HG03439 (cell line): ENCODE results near the gene VSIR.

Experiments used
- ATAC-seq: cut with Tn5 transposase; IDR thresholded peaks from one replicate; pipeline ENCODE4 v1.9.1; 2021; ENCODE audit warnings: mild to moderate bottlenecking, moderate library complexity; ENCODE audit not compliant: unreplicated experiment

VSIR gene

GRCh38 chr10:71735709-71736569, 37.4 kb downstream of the VSIR start:
- ATAC-seq = no peak

GRCh38 chr10:71734797-71735196, 38.5 kb downstream of the VSIR start:
- no peak for ATAC-seq

DNA sequence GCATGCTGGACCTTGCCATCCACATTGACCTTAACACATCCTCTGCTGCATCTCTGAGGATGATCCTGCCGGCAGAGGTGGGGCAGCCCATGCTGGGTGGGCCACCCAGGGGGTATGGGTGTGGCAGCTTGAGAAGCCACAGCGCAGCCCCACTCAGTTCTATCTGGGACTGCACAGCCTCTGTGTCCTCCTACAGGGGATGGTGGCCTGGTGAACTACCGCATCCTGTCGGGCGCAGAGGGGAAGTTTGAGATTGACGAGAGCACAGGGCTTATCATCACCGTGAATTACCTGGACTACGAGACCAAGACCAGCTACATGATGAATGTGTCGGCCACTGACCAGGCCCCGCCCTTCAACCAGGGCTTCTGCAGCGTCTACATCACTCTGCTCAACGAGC, 41.5 kb downstream of the VSIR start:
- ATAC-seq = no peak

- no peak for ATAC-seq
Observed at GRCh38 chr10:71729161-71729636, 44.1 kb downstream of the VSIR start.

- ATAC-seq = peak; percentile 50
Observed at GRCh38 chr10:71727738-71728737, 45.3 kb downstream of the VSIR start.

DNA sequence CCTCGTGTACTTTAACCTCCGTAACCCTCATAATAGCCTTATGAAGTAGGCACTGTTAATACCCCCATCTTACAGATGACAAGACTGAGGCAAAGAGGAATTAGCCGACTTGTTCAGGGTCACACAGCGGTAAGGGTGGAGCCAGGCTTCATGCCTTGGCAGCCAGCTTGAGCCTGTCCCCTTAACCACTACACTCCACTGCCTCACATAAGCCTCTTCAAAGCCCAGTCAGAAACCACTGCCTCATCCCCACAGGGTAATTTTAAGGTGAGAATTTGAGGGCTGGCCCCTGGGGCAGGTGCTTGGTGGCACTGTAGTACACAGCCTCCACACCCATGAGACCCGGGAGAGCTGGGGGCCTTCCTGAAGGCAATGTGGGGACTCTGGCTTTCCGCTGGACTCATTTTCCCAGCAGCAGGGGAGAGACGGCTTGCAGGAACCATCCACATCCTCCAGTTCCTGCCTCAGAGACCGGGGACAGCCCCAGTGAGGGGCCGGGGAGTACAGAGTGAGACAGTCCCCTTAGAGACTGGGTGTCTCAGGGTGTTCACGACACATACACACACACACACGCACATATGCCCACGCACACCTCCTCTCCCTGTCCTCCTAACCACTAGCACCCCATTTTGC, 46.1 kb downstream of the VSIR start:
- ATAC-seq = peak; percentile 54

DNA sequence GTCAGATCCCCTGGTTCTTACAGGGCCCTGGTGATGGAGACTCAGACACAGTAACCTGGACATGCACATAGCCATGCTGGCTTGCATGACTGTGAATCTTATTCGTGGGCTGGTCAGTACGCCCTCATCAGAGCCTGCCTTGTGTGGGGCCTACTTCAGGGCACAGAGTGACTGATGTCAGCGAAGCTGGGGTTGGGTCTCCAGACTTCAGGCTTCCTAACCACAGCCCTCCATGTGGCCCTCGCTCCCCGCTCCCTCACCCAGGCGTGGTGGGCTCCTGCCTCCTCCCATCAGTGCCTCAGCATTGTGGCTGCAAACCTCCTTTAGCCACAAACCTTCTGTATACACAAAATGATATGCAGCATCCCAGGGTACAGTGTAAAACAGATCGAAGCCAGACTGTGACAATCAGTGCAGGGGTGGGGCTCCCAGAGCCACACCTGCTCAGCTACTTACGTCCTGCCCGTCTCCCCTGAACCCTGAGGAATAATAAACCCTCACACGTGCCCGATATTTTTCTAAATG, 46.7 kb downstream of the VSIR start:
- no peak for ATAC-seq

DNA sequence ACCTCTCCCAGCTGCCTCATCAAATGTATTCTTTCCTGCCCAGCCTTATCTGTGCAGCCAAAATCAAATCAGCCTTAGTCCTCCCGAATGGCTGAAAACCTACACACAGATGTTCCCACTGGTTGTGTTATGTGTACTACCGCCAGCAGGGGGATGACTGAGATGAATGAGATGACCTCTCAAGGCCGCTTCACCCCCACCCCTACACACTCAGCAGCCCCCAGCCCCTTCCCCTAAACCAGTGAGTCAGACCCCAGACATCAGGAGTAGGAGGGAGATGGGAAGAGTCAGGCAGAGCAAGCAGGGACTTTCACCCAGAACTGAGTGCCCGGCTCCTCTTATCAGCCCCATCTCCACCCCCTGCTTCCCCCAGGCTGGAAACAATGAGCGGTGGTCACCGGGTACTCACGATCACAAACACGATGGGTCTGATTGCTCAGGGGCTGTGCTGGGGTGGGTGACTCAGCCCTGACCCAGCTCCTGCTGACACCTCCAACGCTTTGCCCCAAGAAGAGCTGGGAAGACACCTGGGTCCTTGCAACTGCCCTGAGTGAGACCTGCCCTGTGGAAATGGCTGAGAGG, 47.2 kb downstream of the VSIR start:
- ATAC-seq = no peak

DNA sequence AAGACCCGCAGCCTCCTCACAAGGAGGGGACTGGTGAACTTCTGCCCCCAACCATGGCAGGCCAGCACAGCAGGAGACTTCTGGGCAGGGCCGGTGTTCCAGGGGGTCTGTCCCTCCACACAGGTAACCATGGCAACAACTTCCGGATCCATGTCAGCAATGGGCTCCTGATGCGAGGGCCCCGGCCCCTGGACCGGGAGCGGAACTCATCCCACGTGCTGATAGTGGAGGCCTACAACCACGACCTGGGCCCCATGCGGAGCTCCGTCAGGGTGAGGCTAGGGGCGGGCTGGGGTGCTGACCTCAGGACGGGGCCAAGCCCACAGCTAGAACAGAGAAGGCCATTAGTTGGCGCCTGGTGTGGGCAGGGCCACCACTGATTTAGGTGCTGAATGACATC, 48.1 kb downstream of the VSIR start:
- ATAC-seq = no peak

DNA sequence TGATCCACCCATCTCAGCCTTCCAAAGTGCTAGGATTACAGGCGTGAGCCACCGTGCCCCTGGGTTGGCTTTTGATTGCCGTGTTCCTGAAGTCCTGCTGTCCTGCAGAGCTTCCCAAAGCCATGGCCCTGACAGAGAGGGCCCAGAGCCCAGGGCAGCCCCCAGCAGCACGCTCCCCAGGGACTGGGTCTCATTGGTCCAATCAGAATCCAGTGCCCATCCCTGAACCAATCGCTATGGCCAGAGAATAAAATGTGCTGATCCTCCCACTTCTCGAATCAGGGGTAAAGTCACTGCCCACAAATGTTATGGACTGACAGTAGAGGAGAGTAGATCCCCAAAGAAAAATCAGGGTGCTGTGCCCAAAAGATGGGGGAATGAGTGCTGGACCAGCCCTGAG, 48.8 kb downstream of the VSIR start:
- no peak for ATAC-seq

- no peak for ATAC-seq
Observed at GRCh38 chr10:71723311-71723710, 50.0 kb downstream of the VSIR start.

- ATAC-seq = no peak
Observed at GRCh38 chr10:71722849-71723248, 50.5 kb downstream of the VSIR start.

DNA sequence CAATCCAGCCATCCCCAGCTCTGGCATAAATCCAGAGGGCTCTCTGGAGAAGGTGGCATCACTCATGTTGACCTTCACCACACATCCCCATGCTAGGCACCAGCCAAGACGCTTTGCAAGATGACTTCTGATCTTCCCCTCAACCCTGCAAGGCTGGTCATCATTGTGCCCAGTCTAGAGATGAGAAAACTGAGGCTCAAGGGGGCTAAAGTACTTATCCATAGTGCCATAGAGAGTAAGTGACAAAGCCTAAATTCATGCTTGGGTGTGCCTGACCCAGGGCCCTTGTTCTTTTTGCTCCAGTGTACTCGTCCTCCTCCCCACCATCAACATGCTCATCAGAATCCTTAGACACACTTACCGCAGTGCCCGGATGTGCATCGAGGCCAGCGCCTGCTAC, 52.0 kb downstream of the VSIR start:
- no peak for ATAC-seq

DNA sequence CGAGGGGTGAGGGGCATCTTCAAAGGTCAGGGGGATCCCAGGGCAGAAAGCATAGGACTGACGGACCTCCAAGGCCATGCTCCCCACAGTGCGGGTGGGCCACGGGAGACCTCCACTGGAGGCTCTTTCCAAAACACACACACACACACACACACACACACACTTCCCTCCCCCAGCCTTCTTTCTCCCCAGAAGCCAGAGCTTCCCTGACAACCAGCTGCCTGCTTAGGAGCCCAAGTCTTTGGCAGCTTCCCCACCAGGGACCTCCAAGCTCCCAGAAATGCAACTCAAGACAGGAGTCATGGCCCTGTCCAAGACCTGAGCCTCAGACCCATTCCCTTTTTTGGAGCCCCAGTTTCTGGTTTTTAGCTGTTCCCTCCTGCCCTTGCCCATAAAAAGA, 53.0 kb downstream of the VSIR start:
- ATAC-seq = no peak

GRCh38 chr10:71719464-71720201, 53.7 kb downstream of the VSIR start, which contains the start of gene C10orf105:
TSS of gene C10orf105 (minus strand) at chr10:71719778. CDS start at chr10:71716337, 3,441 bp downstream.
- no peak for ATAC-seq

GRCh38 chr10:71719042-71719441, 54.3 kb downstream of the VSIR start:
- ATAC-seq = no peak

GRCh38 chr10:71718165-71718698, 55.1 kb downstream of the VSIR start:
- ATAC-seq = no peak

- no peak for ATAC-seq
Observed at GRCh38 chr10:71717551-71717951, 55.8 kb downstream of the VSIR start.

DNA sequence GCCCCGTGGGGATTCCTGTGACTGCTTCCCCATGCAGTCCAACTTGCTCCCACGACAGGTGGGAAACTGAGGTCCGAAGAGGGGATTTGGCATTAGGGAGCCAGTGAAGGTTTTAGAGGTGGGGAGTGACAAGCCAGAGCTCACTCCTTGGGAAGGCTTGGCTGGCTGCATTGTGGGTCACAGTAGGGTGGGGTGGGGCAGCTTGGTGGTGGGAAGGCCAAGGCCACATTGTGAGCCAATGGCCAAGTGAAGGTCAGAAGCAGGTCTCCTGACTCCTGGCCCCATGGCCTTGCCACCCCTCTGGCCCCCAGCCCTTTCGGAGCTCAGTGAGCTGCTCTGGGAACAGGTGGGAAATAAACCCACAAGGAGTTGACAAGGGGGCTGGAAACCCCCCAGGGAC, 56.3 kb downstream of the VSIR start:
- no peak for ATAC-seq
